Mammary epithelial cell (primary cell): Measurements from ENCODE around the gene ZNF680.

Experiments used
- EZH2 ChIP-seq: IDR thresholded peaks from 2 replicates; pipeline ENCODE4 v1.6.1; 2012; ENCODE audit warnings: low read length, inconsistent platforms, borderline replicate concordance
- TF ChIP-seq, protein P1 (sequence below), 2 donors: IDR thresholded peaks in 1 of 2; conservative IDR thresholded peaks in 1 of 2; 2 replicates each; pipeline ENCODE4 v1.5.1; 2011 to 2012; ENCODE audit warnings: inconsistent platforms in 2 of 2, low read length in 2 of 2, mild to moderate bottlenecking in 2 of 2, control low read depth in 1 of 2, low read depth in 1 of 2; ENCODE audit not compliant: insufficient read depth in 1 of 2; ENCODE audit errors: extremely low read depth in 1 of 2

DNA sequence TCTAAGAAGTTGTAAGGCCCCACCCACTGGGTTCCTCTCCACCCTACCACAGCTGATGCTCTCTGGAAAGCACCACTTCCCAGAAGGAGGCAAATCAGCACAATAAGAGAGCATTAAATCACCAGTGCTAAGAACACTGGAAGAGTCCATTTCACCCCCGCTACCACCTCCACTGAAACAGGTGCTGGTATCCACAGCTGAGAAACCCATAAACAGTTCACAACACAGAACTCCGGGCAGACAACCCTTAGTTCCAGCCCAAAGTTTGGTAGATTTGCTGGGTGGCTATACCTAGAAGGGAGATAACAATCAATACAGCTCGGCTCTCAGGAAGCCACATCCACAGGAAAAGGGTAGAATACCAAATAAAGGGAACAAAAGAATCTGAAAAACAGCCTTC, 34.1 kb downstream of the ZNF680 start:
- TF ChIP-seq, protein P1, sequence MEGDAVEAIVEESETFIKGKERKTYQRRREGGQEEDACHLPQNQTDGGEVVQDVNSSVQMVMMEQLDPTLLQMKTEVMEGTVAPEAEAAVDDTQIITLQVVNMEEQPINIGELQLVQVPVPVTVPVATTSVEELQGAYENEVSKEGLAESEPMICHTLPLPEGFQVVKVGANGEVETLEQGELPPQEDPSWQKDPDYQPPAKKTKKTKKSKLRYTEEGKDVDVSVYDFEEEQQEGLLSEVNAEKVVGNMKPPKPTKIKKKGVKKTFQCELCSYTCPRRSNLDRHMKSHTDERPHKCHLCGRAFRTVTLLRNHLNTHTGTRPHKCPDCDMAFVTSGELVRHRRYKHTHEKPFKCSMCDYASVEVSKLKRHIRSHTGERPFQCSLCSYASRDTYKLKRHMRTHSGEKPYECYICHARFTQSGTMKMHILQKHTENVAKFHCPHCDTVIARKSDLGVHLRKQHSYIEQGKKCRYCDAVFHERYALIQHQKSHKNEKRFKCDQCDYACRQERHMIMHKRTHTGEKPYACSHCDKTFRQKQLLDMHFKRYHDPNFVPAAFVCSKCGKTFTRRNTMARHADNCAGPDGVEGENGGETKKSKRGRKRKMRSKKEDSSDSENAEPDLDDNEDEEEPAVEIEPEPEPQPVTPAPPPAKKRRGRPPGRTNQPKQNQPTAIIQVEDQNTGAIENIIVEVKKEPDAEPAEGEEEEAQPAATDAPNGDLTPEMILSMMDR (conservative IDR thresholded peaks at IDR 0.05 in 1 of 2, IDR thresholded peaks at IDR 0.05 in 1 of 2; ENCODE audit: extremely low read depth in 1 of 2, insufficient read depth in 1 of 2, low read depth in 1 of 2, low read length in 2 of 2): no peak
- TF ChIP-seq EZH2: no peak
